HG02763 (cell line): Measurements from ENCODE around the gene CXXC5.
"Not testable (repeated sequence)": the region's sequence is repeated elsewhere in the genome, so short reads cannot be mapped to it uniquely, and the experiment has no call there.

Experiments used
- ATAC-seq: cut with Tn5 transposase; IDR thresholded peaks from one replicate; pipeline ENCODE4 v1.9.1; 2021; ENCODE audit warnings: mild to moderate bottlenecking, moderate library complexity; ENCODE audit not compliant: unreplicated experiment

Gene CXXC5

GRCh38 chr5:139708877-139709581 lies 60.9 kb downstream of the CXXC5 start:
- ATAC-seq = no peak

GRCh38 chr5:139709582-139710318 lies 61.6 kb downstream of the CXXC5 start:
- ATAC-seq = no peak

- no peak for ATAC-seq
Measured at GRCh38 chr5:139710319-139711066, 62.3 kb downstream of the CXXC5 start.

DNA sequence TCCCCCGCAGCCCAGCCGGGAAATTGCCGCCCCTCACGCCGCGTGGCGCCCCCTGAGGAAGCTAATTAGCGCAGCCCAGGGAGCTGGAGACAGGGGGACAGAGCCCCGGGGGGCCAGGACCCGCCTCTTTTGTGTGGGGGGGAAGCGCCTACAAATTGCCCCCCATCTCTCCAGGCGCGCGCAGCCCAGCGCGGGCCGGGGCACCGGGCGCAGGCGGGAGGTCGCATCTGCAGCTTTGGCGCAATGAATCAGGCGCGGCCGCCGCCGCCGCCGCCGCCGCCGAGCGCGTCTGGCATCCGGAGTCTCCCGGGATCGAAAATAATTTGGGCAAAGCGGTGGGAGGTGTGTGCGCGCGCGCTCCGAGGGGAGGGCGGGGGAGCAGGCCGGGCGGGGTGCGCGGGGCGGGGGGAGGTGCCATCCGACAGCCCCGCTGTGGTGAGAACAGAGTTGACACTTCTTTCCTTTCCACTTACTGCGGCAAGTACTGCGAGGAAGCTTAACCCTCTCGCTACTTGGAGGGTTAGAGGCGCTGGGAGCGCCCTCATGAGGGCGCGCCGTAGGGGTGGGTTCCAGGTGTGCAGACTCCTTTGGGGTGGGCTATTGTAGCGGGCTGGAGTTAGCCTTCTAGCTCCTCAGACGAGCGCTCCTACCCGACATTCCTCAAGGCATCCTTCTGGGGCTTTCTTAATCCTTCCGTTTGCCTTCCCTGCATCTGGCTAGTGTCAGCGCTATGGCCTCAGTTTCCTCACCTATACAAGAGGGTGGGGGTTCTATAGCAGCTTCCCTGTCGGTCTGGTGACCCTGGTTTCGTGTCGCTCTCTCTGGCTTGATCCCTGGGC lies 63.1 kb downstream of the CXXC5 start:
- ATAC-seq = no peak

GRCh38 chr5:139711906-139712224 lies 63.7 kb downstream of the CXXC5 start:
- no peak for ATAC-seq

DNA sequence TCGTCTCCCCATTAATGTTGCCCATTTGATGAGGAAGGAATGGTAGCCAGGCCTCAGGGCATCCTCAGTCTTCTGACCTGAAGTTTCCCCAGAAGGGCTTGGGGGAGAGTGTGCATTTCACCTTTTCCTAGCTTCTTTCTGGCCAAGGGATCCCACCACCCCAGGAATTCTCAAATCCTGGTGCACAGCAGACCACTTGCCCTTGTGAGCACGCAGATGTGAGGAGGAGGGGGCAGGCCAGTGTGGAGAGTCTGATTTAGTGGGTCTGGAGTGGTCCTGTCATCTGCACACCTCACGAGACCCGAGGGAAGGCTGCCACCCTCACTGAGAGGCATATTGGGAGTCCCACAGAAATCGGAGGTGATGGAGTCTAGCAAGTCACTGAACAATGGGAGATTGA lies 64.3 kb downstream of the CXXC5 start:
- no peak for ATAC-seq

GRCh38 chr5:139713898-139714297 lies 65.7 kb downstream of the CXXC5 start:
- ATAC-seq = not testable (repeated sequence)

DNA sequence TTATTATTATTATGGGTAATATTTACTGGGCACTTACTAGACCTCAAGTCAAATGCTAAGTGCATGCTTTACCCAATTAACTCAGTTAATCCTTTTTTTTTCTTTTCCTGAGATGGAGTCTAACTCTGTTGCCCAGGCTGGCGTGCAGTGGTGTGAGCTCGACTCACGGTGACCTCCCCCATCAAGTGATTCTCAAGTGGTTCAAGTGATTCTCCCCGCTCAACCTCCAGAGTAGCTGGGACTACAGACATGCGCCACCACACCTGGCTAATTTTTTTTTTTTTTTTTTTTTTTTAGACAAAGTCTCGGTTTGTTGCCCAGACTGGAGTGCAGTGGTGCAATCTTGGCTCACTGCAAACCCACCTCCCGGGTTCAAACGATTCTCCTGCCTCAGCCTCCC lies 69.1 kb downstream of the CXXC5 start:
- no peak for ATAC-seq

DNA sequence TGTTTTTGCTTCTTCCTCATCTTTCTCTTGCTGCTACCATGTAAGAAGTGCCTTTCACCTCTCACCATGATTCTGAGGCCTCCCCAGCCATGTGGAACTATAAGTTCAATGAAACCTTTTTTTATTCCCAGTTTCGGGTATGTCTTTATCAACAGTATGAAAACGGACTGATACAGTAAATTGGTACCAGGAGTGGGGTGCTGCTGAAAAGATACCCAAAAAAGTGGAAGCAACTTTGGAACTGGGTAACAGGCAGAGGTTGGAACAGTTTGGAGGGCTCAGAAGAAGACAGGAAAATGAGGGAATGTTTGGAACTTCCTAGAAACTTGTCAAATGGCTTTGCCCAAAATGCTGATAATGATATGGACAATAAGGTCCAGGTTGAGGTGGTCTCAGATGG lies 70.3 kb downstream of the CXXC5 start:
- ATAC-seq = not testable (repeated sequence)

DNA sequence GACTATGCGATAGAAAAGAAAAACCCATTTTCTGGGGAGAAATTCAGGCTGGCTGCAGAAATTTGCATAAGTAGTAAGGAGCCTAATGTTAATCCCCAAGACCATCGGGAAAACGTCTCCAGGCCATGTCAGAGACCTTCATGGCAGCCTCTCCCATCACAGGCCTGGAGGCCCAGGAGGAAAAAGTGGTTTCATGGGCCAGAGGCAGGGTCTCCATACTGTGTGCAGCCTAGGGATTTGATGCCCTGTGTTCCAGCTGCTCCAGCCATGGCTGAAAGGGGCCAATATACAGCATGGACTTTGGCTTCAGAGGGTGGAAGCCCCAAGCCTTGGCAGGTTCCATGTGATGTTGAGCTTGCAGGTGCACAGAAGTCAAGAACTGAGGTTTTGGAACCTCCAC lies 71.8 kb downstream of the CXXC5 start:
- not testable (repeated sequence) for ATAC-seq

GRCh38 chr5:139723986-139724587 lies 75.9 kb downstream of the CXXC5 start:
- no peak for ATAC-seq

DNA sequence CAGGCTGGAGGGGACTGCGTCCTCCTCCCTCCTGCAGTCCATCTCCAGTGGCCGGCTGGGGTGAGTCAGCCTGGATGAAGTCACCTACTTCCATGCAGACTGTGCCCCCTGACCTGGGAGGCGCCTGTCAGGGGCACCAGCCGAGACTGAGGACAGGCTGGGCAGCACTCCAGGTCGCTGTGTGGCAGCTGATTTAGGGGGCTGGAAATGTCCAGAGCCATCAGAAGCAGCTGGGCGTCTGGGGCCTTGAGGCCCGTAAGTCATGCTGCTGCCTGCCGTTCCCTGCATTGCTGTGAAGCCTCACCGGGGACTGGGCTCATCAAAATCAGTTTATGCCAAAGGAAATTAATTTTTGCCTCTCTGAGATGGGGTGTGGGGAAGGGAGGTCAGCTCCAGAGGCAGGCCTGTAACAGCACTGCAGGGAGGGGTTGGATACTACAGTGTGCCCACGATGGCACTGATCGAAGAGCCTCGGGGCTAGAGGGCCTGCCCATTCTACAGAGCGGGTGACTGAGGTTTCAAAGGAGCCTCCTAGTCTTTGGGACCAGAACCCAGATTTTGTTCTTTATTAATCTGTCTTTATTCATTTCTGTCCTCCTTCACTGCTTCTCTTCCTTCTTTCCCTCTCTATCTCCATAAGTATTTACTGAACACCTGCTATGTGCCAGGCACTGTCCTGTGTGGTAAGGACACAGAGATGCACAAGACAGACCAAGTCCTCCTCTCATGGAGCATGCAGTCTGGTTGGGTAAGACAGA lies 77.1 kb downstream of the CXXC5 start:
- ATAC-seq = no peak

DNA sequence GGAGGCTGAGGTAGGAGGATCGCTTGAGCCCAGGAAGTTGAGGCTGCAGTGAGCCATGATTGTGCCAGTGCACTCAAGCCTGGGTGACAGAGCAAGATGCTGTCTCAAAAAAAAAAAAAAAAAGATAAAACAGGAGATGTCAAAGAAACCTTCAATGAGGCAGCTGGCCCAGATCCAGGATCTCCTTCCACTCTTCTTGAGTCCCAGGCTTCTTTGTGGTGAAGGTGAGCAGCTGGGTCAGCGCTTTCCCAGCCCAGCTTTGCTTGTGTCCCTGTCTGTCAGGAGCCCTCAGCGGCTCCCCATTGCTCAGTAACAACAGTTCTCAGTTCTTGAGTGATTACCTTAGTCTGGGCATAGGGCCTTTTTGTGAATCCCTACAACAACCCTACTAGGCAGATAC lies 78.1 kb downstream of the CXXC5 start:
- ATAC-seq = no peak

- ATAC-seq = not testable (repeated sequence)
Measured at GRCh38 chr5:139727615-139728014, 79.5 kb downstream of the CXXC5 start.

GRCh38 chr5:139731281-139731680 lies 83.1 kb downstream of the CXXC5 start:
- ATAC-seq = no peak

GRCh38 chr5:139732019-139732418 lies 83.9 kb downstream of the CXXC5 start:
- no peak for ATAC-seq

DNA sequence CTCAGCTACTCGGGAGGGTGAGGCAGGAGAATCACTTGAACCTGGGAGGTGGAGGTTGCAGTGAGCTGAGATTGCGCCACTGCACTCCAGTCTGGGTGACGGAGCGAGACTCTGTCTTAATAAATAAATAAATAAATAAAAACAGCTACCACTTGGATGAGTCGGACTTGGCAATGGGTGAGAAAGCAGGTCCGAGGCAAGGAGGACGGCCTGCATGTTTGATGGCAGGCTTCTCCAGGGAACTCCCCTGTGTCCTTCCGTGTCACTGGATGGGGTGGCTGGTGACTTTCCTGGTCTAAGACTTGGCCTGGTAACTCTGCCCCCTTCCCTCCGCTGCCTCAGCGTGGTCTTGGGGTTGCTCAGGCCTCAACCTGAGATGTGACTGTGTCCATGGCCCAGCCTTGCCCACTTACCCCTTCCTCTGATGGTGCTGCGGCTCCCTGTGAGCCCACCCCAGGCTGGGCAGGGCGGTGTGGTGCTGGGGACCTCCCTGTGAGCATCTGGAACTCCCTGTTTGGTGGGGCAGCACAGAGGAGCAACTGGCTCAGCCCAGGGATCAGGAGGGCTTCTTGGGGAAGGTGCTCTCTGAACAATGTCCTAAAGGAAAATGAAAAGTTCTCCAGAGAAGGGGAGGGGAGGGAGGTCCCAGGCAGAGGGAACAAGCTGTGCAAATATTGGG lies 85.0 kb downstream of the CXXC5 start:
- ATAC-seq = no peak
